NCI-H446 treated with DMSO at 0.1 percent for 48 hours (cell line): Measurements from ENCODE around the gene SH3RF3.
"Not testable (repeated sequence)": the region's sequence is repeated elsewhere in the genome, so short reads cannot be mapped to it uniquely, and the experiment has no call there.

ENCODE experiments used
- DNase-seq: peaks from one replicate; lab custom pipeline; 2025; lab: John Stamatoyannopoulos, UW

SH3RF3 gene

GRCh38 chr2:109159096-109159495, 30.1 kb downstream of the SH3RF3 start:
- no peak for DNase-seq

DNA sequence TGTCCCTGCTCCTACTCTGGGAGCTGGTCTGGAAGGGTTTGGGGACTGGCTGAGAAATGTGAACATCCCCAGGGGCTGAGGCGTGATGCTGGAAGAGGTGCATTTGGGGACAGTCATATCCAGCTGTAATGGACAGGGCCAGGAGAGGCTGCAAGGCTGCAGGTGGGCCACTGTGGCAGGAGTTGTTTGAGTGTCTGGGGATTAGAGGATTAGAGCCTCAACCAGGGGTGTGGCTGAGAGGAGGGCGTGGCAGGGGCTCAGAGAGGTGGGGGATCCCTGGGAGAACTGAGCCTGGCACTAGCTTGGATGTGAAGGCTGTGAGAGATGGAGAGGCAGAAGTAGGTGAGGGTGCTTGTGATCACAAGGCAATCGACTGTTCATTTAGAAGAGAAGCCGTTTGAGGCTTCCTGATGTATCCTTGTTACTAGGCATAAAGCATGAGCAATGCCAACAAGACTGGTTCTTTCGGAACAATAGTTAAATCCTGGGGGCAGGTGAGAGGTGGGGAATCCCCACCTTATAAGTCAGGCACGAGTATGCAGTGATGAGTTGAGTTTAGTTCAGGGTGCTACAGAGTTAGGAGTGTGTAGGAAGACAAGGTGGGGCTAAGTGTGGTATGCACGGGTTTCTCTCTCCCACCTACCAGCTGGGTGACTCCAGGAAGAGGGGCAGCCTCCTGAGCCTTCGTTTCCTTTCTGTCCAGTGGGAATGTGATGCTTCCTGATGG, 31.9 kb downstream of the SH3RF3 start:
- no peak for DNase-seq

DNA sequence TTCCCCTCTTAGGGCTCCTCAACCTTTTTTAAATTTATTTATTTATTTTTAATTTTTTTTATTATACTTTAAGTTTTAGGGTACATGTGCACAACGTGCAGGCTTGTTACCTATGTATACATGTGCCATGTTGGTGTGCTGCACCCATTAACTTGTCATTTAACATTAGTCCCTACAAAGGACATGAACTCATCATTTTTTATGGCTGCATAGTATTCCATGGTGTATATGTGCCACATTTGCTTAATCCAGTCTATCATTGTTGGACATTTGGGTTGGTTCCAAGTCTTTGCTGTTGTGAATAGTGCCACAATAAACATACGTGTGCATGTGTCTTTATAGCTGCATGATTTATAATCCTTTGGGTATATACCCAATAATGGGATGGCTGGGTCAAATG, 33.4 kb downstream of the SH3RF3 start:
- not testable (repeated sequence) for DNase-seq

DNA sequence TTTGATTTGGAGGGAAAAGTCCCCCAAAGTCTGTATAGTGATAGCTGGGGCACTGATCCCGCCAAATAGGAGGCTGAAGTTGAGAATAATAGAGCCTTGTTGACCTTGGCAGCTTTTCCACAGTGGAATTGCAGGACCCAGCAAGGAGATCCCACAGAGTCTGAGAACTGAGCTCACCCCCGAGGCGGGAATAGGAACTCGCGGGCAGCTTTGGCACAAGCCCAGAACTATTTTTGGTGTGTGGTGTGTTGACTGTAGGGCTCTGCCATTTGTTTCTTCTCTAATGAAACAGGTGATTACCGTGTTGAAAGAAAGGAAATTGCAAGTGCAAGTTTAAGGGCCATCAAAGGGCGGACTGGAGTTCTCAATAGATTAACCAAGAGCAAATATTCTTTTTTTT, 34.0 kb downstream of the SH3RF3 start:
- peak; percentile 16 for DNase-seq

DNA sequence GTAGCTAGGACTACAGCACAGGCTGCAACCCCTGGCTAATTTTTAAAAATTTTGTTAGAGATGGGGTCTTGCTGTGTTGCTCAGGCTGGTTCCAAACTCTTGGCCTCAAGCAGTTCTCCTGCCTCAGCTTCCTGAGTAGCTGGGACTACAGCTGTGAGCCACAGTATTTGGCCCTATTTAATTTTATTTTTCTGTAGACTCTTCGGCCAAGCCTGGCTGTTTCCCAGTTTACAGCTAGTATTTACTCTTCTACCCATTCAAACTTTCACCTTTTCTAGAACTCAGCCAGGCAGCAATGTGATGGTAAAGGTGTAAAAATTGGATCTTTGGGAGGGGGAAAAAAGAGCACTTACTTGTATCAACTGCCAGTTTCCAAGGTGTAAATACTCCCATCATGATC, 35.3 kb downstream of the SH3RF3 start:
- no peak for DNase-seq

DNA sequence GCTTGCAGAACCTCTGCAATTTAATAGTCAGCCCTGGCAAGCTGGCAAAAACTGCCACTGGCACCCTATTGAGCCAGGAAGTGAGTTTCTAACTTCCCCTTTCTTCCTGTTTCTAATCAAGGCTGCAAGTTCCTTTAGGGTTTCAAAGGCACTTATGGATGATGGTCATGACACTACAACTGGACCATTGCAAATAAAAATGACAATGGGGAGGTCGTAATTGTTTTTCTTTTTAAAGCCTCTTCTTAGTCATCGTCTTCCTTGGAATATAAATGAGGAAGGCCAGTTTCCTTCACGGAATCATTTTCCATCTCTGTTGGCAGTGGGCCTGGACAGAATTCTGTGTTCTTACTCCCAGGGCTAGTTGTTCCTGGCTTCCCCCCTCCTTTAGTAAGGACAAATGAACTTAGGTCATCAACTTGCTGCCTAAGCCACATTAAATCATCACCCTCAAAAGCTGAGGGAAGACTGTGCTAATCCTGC, 35.8 kb downstream of the SH3RF3 start:
- DNase-seq: no peak

GRCh38 chr2:109166811-109167210, 37.8 kb downstream of the SH3RF3 start:
- DNase-seq: no peak

DNA sequence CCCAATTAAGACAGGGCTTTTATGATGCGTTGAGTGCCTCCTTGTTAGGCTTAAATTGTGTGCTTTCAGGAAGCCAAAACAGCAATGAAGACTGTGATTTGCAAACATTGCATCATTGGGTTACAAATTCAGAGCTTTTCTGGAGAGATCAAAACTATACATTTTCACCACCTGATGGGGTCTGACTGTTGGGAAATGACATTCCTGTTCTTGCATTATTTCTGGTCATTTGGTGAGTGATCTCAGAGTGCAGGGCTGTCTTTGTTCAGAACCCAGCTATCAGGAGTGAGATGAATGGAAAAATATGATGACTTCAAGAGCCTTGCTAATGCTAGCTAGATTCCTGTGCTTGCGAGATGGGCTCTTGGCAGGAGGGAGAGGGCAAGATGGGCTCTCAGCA, 39.1 kb downstream of the SH3RF3 start:
- no peak for DNase-seq

DNA sequence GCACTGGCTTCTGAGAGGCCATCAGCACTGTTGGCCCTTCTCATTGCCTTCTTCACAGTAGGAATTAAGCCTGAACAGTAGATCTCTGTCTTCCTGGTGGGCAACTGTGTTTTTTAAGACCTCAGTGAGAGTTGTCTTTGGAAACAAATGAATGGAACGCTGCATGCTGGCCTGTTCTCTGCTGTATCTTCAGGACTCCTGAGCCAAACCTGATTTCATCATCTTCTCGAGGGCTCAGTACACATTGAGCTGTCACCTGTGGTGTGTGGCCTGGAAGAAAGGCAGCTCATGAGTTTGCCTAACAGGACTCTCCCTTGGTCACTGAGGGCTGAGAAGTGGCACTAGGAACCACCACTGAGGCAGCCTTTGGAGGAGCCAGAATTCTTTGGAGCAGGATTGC, 39.7 kb downstream of the SH3RF3 start:
- no peak for DNase-seq

DNA sequence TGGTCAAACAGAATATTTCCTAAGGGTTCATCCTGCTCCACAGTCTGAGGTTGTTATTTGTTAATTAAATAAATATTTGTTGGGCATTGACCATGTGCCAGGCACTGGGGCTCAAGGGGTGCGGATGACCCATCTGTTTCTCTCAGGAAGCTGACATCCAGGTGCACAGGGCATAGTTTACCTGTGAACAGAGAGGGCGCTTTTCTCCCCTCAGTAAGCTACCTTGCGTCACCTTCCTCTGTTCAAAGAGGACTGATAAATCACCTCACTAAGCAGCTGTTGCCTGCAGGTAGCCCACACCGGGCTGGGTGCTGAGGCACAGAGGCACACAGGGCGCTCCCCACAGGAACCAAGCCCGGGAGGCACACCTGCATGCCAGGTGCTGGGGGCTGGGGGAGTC, 41.6 kb downstream of the SH3RF3 start:
- no peak for DNase-seq

GRCh38 chr2:109171444-109172334, 42.7 kb downstream of the SH3RF3 start:
- no peak for DNase-seq

DNA sequence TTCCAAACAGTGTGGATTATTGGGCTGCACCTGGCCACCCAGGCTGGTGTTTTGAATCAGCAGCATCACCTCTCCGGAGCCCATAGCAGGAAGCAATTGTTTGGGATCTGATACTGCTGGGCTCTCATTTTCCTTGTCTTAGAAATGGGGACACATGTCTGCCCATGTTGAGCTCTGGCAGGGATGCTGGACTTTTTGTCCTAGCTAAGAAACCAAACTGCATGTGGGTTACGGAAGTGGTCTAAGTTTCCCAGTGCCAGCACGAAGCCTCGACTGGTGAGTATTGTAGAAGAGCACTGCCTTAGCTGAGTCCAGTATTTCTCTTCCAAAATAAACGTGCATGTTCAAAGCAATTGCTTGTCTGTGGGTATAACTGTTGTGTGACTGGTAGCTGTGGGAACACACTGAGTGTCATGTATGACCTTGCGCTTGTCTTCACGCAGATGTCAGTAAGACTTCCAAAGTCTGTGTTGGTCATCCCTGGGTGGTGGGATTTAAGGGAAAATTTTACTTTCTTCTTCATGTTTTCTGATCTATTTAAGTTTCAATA, 43.6 kb downstream of the SH3RF3 start:
- no peak for DNase-seq

- DNase-seq: no peak
Measured at GRCh38 chr2:109173311-109174171, 44.5 kb downstream of the SH3RF3 start.

- DNase-seq: peak; percentile 13
Measured at GRCh38 chr2:109174214-109174613, 45.2 kb downstream of the SH3RF3 start.

- no peak for DNase-seq
Measured at GRCh38 chr2:109174626-109175349, 45.8 kb downstream of the SH3RF3 start.

GRCh38 chr2:109175350-109175678, 46.3 kb downstream of the SH3RF3 start:
- DNase-seq: peak; percentile 21

DNA sequence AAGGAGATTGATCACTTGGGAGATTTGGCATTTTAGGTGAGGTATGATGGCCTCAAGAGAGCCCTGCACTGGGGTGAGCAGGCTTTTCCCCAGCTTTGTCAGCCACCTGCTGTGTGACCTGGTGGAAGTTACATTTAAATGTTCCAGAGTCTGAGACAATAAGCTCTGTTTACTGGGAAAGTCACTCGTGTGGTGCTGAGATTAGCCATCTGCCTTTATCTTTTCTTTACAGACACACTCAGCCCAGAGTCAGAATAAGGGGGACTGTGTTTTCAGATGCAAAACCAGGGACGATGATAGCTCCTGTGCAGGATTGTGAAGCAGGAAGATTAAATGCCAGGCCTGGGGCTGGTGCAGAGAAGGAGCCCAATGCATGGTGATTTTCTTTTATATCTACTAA, 47.9 kb downstream of the SH3RF3 start:
- no peak for DNase-seq

- no peak for DNase-seq
Measured at GRCh38 chr2:109177635-109178034, 48.6 kb downstream of the SH3RF3 start.

GRCh38 chr2:109178968-109179367, 50.0 kb downstream of the SH3RF3 start:
- no peak for DNase-seq

- no peak for DNase-seq
Measured at GRCh38 chr2:109180786-109181185, 51.8 kb downstream of the SH3RF3 start.

GRCh38 chr2:109182426-109182825, 53.4 kb downstream of the SH3RF3 start:
- DNase-seq: no peak
